Gastroesophageal sphincter (tissue), 2 donors: ENCODE results near the gene PTDSS2.

Source experiments
- EP300 ChIP-seq: sonication (generic); formaldehyde crosslinking; IDR thresholded peaks from one replicate; pipeline ENCODE4 v1.6.1; 2017; ENCODE audit warnings: antibody characterized with exemption, mild to moderate bottlenecking
- POLR2A ChIP-seq, 2 donors: fragments of 450-650 bp; IDR thresholded peaks; one replicate each; pipeline ENCODE4 v1.6.1; 2017; ENCODE audit warnings: antibody characterized with exemption in 2 of 2, mild to moderate bottlenecking in 2 of 2, moderate library complexity in 1 of 2

- TF ChIP-seq EP300 = no peak
- TF ChIP-seq POLR2A (IDR thresholded peaks at IDR 0.05) = no peak
Measured at GRCh38 chr11:533586-534395, 83.7 kb downstream of the PTDSS2 start.
